HG03025 (cell line): ENCODE results near the gene SLC44A5.
"Not testable (repeated sequence)": the region's sequence is repeated elsewhere in the genome, so short reads cannot be mapped to it uniquely, and the experiment has no call there.

ENCODE experiments used
- ATAC-seq: cut with Tn5 transposase; IDR thresholded peaks from one replicate; pipeline ENCODE4 v1.9.1; 2021; ENCODE audit warnings: mild to moderate bottlenecking, moderate library complexity; ENCODE audit not compliant: unreplicated experiment, low FRiP score

The SLC44A5 gene

GRCh38 chr1:75471252-75471651 is 139.7 kb downstream of the SLC44A5 start:
- ATAC-seq, result no peak

DNA sequence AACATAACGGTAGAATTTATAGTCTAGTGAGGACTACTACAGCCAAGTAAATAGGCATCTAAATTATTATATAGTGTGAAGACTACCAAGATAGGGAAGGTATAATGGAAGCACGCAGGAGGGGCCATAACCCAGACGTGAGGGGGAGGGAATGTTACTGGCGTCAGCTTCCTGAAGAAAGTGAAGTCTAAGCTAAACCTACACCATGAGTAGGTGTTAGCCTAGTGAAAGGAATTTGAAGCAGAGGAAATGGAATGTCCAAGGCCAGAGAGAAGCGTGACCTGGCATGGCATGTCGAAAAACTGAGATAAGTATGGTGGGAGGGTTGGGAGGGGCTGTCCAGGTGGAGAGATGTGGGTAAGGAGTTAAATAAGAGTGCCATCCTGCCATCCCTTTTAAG is 140.5 kb downstream of the SLC44A5 start:
- ATAC-seq, result no peak

- no peak for ATAC-seq
These were observed 141.2 kb downstream of the SLC44A5 start for GRCh38 chr1:75469586-75470173.

GRCh38 chr1:75461808-75462325 is 149.0 kb downstream of the SLC44A5 start:
- no peak for ATAC-seq

DNA sequence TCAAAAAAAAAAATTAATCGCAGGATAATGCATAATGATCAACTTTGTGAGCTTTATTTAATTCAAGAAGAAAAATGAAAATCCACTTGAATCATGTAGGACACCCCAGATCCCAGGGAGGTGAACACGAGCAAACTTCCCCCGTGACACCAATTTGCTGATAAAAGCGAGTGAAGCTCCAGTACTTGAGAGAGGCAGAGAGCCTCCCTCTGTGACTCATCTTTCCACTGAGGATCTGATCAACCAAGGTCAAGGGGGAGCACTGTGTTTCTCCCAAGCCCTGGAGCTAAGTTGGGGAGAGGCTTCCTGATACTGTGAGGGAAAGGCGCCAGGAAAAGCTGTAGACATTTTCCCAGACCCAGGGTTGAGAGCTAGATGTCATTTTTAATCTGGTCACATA is 160.9 kb downstream of the SLC44A5 start:
- no peak for ATAC-seq

DNA sequence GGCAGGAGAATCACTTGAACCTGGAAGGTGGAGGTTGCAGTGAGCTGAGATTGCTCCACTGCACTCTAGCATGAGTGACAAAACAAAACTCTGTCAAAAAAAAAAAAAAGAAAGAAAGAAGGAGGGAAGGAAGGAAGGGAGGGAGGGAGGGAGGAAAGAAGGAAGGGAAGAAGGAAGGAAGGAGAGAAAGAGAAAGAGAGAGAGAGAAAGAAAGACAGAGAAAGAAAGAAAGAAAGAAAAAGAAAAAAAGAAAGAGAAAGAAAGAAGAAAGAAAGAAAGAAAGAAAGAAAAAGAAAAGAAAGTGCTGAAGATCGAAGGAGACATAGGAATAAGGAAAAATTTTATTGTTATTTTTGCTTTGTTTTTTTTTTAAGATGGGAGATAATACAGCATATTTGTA is 166.7 kb downstream of the SLC44A5 start:
- ATAC-seq, result no peak

GRCh38 chr1:75440274-75440673 is 170.6 kb downstream of the SLC44A5 start:
- ATAC-seq, result no peak

GRCh38 chr1:75438355-75438754 is 172.6 kb downstream of the SLC44A5 start:
- ATAC-seq, result no peak

DNA sequence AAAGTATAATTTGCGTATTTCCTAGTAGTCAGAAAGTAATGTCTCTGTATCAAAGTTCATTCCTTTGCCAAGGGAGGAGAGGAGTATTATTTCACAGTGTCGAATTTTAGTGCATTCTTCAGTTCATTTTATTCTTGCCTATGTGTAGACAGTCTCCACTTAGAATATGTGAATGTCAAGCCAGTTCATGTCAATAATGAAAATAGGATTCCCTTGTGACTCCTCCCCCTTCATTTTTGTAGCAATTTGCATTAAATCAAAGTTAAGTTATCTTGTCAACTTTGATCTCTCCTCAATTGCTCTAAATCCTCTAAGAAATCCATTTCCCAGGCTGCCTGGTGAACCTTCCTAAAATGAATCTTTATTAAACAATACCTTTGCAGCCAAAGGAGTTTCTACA is 179.1 kb downstream of the SLC44A5 start:
- no peak for ATAC-seq

DNA sequence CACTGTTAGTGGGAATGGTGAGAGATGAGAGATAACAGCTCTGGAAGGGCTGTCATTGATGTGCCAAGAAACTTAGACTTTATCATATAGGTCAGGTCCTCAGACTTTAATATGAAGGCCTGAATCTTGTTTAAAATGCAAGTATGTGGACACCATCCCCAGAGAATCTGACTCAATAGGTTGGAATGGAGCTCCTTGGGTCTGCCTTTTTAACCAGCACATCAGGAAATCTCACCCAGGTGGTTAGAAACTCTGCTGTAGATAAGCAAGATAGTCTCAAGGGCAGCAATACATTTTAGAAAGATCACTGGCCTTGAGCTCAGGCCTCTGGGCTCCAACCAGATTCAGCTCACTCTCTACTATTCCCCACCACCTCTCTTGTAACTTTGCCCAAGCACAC is 180.4 kb downstream of the SLC44A5 start:
- no peak for ATAC-seq

DNA sequence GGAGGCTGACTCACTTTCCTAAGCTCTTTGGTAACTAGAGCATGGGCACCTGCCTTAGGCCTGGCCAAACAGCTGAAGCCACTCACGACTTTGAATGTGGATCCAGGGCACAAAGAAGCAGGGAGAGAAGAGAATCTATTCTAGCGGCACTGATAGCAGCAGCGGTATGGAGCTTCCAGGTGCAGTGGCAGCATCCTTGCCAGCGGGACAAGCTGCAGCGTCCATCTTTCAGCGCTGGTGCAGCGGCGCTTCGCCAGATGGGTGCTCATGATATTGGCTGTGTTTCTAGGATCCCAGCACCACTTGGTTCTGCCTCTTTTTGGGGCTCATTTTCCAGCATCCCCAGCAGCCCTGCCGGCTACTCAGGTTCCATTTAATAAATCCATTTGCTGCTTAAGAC is 184.2 kb downstream of the SLC44A5 start:
- no peak for ATAC-seq

- no peak for ATAC-seq
These were observed 185.8 kb downstream of the SLC44A5 start for GRCh38 chr1:75425001-75425650.

DNA sequence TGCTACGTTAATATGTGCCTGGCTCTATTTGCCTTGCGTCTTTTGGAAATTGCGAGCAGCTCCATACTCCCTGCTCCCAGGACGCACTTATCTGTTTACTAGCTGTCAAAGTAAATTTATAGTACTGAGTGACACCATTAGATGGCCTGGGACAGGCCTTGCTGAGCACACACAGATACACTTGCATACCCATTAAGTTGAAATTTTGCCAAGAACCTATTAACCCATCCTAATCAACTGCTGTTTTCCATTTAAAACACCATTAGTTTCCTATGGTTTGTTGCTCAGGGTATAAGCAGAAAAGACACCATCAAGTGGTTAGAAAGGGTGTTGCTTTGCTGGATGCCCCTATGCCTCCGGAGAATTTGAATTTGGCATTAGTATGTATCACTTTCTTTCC is 187.3 kb downstream of the SLC44A5 start:
- no peak for ATAC-seq

- no peak for ATAC-seq
These were observed 187.8 kb downstream of the SLC44A5 start for GRCh38 chr1:75423136-75423535.

DNA sequence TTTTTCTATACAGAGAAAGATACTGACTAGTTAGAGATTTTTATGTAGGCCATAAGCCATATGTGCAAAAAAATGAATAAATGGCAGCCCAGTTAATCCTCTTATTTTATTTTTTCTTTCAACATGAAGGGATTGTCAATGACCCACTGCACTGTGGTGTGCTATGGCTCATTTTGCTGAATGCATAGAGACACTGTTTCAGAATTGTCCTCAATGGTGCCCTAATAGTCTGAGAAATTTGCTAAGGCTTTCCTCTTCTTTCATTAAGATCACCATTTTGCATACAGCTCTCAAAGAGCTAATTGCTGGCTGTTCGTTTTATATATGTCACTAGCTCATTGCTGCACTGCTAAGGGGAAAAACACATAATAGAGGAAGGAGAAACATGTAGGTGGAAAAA is 189.5 kb downstream of the SLC44A5 start:
- no peak for ATAC-seq

GRCh38 chr1:75415187-75415586 is 195.7 kb downstream of the SLC44A5 start:
- ATAC-seq, result no peak

DNA sequence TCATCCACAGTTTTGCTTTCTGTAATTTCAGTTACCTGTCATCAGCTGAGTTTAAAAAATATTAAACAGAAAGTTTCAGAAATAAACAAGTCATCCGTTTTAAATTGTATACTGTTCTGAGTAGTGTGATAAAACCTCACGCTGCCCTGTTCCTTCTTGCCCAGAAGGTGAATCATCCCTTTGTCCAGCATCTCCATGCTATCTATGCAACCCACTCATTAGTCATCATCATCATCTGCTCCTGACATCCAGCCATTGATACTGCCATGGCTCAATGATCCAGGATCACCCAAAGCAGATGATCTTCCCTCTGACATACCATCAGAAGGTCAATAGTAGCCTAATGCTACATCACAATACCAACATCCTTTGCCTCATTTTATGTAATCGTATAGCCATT is 198.3 kb downstream of the SLC44A5 start:
- no peak for ATAC-seq

- not testable (repeated sequence) for ATAC-seq
These were observed 206.2 kb downstream of the SLC44A5 start for GRCh38 chr1:75404681-75405080.

GRCh38 chr1:75403147-75403646 is 207.7 kb downstream of the SLC44A5 start:
- ATAC-seq, result not testable (repeated sequence)

- ATAC-seq, result no peak
These were observed 210.2 kb downstream of the SLC44A5 start for GRCh38 chr1:75400716-75401115.

GRCh38 chr1:75396745-75397144 is 214.2 kb downstream of the SLC44A5 start:
- no peak for ATAC-seq

- ATAC-seq, result no peak
These were observed 214.7 kb downstream of the SLC44A5 start for GRCh38 chr1:75396260-75396659.
